GM12801 (cell line): Measurements from ENCODE around the gene PIK3CG.

ENCODE experiments used
- TF ChIP-seq, protein P1 (sequence below): IDR thresholded peaks from one replicate; pipeline ENCODE4 v1.5.1; 2011; ENCODE audit warnings: control low read depth; ENCODE audit not compliant: insufficient read length; ENCODE audit errors: extremely low read depth

PIK3CG gene

DNA sequence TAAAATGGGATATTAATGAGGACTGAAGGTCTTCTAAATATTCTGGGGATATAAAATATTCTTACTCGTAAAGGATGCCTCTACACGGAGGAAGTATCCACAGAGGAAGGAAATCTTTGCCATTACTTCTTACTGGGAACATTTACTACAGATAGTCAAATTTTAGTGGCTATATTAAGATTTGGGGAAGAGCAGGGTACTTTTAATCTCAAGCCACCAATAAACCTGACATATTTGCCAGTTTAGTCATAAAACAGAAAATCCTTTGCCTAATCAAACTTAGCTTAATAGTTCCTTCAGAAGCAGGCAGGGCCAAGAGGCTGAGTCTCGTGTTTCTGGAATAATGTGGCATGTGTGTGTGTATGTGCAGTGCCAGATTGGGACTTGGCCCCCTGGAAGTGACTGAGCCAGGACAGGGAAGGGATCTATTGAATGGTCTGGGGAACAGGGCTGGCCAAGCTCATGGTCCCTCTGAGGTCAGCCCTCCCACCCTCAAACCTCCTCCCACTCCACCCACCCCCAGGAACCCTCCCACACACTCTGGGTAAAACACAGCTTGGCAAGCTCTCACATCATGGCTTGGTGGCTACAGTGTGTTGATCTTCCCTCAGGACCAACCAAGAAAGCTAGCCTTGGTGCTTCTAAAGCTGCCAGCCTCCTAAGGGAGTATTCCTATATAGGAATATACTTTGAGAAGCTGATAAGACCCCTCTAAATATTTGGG, 1.6 kb upstream of the PIK3CG start:
- TF ChIP-seq, protein P1, sequence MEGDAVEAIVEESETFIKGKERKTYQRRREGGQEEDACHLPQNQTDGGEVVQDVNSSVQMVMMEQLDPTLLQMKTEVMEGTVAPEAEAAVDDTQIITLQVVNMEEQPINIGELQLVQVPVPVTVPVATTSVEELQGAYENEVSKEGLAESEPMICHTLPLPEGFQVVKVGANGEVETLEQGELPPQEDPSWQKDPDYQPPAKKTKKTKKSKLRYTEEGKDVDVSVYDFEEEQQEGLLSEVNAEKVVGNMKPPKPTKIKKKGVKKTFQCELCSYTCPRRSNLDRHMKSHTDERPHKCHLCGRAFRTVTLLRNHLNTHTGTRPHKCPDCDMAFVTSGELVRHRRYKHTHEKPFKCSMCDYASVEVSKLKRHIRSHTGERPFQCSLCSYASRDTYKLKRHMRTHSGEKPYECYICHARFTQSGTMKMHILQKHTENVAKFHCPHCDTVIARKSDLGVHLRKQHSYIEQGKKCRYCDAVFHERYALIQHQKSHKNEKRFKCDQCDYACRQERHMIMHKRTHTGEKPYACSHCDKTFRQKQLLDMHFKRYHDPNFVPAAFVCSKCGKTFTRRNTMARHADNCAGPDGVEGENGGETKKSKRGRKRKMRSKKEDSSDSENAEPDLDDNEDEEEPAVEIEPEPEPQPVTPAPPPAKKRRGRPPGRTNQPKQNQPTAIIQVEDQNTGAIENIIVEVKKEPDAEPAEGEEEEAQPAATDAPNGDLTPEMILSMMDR, result no peak

- TF ChIP-seq, protein P1, result no peak
Observed at GRCh38 chr7:106864298-106865081, 592 bp upstream of the PIK3CG start.

- TF ChIP-seq, protein P1, result no peak
Observed at GRCh38 chr7:106866298-106867281, 1.5 kb downstream of the PIK3CG start.

DNA sequence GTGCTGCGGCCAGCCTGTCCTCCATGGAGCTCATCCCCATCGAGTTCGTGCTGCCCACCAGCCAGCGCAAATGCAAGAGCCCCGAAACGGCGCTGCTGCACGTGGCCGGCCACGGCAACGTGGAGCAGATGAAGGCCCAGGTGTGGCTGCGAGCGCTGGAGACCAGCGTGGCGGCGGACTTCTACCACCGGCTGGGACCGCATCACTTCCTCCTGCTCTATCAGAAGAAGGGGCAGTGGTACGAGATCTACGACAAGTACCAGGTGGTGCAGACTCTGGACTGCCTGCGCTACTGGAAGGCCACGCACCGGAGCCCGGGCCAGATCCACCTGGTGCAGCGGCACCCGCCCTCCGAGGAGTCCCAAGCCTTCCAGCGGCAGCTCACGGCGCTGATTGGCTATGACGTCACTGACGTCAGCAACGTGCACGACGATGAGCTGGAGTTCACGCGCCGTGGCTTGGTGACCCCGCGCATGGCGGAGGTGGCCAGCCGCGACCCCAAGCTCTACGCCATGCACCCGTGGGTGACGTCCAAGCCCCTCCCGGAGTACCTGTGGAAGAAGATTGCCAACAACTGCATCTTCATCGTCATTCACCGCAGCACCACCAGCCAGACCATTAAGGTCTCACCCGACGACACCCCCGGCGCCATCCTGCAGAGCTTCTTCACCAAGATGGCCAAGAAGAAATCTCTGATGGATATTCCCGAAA, 2.7 kb downstream of the PIK3CG start:
- TF ChIP-seq, protein P1, result no peak

- TF ChIP-seq, protein P1, result no peak
Observed at GRCh38 chr7:106868364-106868763, 3.3 kb downstream of the PIK3CG start.

GRCh38 chr7:106869954-106870353, 4.9 kb downstream of the PIK3CG start:
- TF ChIP-seq, protein P1, result no peak

- TF ChIP-seq, protein P1, result no peak
Observed at GRCh38 chr7:106870528-106870927, 5.4 kb downstream of the PIK3CG start.
